Measurements from ENCODE around the gene EPM2A.

EPM2A gene

GRCh38 chr6:145600299-145600698 is 135.0 kb downstream of the EPM2A start:
- no peak for TF ChIP-seq CTCF (IDR thresholded peaks at IDR 0.05; ENCODE audit: extremely low read depth, missing control alignments)
- no peak for DNase-seq (ENCODE audit: low spot score)

GRCh38 chr6:145588981-145589380 is 146.3 kb downstream of the EPM2A start:
- no peak for DNase-seq (ENCODE audit: low spot score)
- TF ChIP-seq CTCF (IDR thresholded peaks at IDR 0.05; ENCODE audit: extremely low read depth, missing control alignments) = no peak

DNA sequence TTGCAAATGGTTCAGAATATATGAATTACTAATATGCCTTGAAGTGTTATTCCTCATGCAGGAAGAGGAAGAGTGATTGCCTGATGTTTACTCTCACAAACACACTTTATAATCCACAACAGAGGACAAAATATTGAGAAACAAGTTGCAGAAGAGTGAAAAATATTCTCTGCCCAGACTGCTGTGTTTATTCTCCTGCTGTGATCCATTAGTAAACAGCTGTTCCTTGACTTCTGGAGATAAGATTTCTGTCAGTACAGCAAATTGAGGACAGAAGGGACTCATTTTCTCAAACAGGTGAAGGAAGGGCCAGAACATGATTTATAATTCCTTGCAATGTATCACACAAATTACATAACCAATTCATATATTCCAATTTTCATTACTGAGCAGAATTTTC is 148.0 kb downstream of the EPM2A start:
- no peak for TF ChIP-seq CTCF (IDR thresholded peaks at IDR 0.05; ENCODE audit: extremely low read depth, missing control alignments)
- no peak for DNase-seq (ENCODE audit: low spot score)

DNA sequence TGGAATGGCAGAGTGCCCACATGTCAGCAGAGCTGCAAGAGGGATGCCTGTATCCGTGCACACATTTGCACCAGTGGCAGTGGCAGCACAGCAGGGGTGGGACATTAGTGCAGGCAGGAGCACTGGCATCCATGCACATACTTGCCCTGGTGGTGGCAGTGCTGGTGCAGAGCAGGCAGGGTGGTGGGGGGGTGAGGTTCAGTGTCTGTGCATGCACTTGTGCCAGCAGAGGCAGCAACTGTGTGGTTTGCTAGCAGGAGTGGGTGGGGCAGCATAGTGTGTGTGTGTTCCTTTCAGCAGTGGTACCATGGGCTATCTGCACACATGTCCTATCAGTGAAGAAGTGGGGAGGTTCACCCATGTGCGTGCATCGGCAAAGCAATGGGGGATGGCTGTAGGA is 151.6 kb downstream of the EPM2A start:
- no peak for DNase-seq (ENCODE audit: low spot score)
- TF ChIP-seq CTCF (IDR thresholded peaks at IDR 0.05; ENCODE audit: extremely low read depth, missing control alignments) = no peak

Data from GM20000 (cell line).